CD4-positive, alpha-beta T cell treated with Interleukin-12 subunit alpha and Interleukin-12 subunit beta, for 1 hour (primary cell): ENCODE measurements around the gene PSENEN.
"Not testable (repeated sequence)": the region's sequence is repeated elsewhere in the genome, so short reads cannot be mapped to it uniquely, and the experiment has no call there.

Experiments
- DNase-seq: peaks from one replicate; pipeline ENCODE4 v3.0.0-alpha.2; 2020

PSENEN gene

GRCh38 chr19:35719402-35720162, 25.9 kb upstream of the PSENEN start:
- no peak for DNase-seq

GRCh38 chr19:35720163-35720524, 25.3 kb upstream of the PSENEN start:
- no peak for DNase-seq

GRCh38 chr19:35720648-35721047, 24.8 kb upstream of the PSENEN start:
- no peak for DNase-seq

GRCh38 chr19:35721374-35721773, 24.1 kb upstream of the PSENEN start:
- no peak for DNase-seq

- DNase-seq: no peak
Observed at GRCh38 chr19:35722461-35722860, 23.0 kb upstream of the PSENEN start.

GRCh38 chr19:35722897-35723296, 22.6 kb upstream of the PSENEN start:
- DNase-seq: no peak

- DNase-seq: no peak
Observed at GRCh38 chr19:35723671-35724070, 21.8 kb upstream of the PSENEN start.

GRCh38 chr19:35724132-35724531, 21.3 kb upstream of the PSENEN start:
- not testable (repeated sequence) for DNase-seq

- no peak for DNase-seq
Observed at GRCh38 chr19:35724560-35724959, 20.9 kb upstream of the PSENEN start.

- DNase-seq: no peak
Observed at GRCh38 chr19:35725216-35725861, 20.1 kb upstream of the PSENEN start.

- no peak for DNase-seq
Observed at GRCh38 chr19:35727053-35727955, 18.1 kb upstream of the PSENEN start.

GRCh38 chr19:35727956-35728706, 17.3 kb upstream of the PSENEN start:
- no peak for DNase-seq

- DNase-seq: no peak
Observed at GRCh38 chr19:35729021-35729420, 16.4 kb upstream of the PSENEN start.

- no peak for DNase-seq
Observed at GRCh38 chr19:35729763-35730162, 15.7 kb upstream of the PSENEN start.

GRCh38 chr19:35730326-35730725, 15.1 kb upstream of the PSENEN start:
- DNase-seq: no peak

GRCh38 chr19:35731353-35731752, 14.1 kb upstream of the PSENEN start:
- DNase-seq: no peak

- no peak for DNase-seq
Observed at GRCh38 chr19:35731779-35732405, 13.6 kb upstream of the PSENEN start.

GRCh38 chr19:35732540-35733179, 12.8 kb upstream of the PSENEN start:
- no peak for DNase-seq

GRCh38 chr19:35733180-35734125, 12.0 kb upstream of the PSENEN start:
- no peak for DNase-seq

- no peak for DNase-seq
Observed at GRCh38 chr19:35734273-35734672, 11.2 kb upstream of the PSENEN start.

- no peak for DNase-seq
Observed at GRCh38 chr19:35734889-35735288, 10.6 kb upstream of the PSENEN start.
